GM21390 (cell line): Measurements from ENCODE around the gene MYORG.
A peak's percentile ranks its signal among the peaks of the same experiment; 100 is the strongest.

Experiments used
- ATAC-seq: cut with Tn5 transposase; IDR thresholded peaks from one replicate; pipeline ENCODE4 v1.9.1; 2021; ENCODE audit not compliant: unreplicated experiment

Gene MYORG

DNA sequence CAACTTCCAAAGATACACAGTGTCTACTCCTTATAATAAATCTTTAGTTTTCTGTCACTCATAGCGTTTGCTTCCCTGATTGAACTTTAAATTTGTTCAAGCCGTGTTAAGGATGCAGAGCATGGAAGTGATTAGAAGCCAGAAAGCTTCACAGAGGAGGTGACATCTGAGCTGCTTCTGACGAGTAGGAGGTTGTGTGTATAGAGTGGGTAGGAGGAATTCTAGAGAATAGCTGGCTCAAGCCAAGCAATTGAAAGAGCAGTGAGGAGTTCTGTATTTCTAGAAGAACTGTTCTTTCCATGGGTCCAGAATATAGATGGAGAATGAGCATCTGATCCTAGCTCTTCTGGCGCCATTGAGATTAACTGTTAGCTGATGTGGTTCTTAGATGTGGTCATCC lies 41.3 kb downstream of the MYORG start:
- ATAC-seq = no peak

DNA sequence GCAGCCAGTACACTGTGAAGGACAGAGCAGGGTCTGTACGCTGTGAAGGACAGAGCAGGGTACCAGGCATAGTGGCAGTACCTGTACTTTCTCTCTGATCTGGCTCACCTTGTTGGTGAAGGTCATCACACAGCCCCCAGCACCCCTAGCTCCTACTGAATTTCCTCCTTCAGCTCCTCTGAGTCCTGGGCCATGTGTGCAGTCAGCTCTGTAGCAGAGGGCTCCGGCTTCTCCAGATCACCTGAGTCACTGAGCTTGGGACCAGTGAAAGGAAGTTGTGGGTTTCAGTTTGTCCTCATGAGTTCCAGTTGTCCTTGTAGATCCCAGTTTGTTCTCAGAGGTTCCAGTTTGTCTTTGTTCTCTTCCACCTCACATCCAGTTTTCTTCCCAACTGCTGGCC lies 41.8 kb downstream of the MYORG start:
- ATAC-seq = no peak

DNA sequence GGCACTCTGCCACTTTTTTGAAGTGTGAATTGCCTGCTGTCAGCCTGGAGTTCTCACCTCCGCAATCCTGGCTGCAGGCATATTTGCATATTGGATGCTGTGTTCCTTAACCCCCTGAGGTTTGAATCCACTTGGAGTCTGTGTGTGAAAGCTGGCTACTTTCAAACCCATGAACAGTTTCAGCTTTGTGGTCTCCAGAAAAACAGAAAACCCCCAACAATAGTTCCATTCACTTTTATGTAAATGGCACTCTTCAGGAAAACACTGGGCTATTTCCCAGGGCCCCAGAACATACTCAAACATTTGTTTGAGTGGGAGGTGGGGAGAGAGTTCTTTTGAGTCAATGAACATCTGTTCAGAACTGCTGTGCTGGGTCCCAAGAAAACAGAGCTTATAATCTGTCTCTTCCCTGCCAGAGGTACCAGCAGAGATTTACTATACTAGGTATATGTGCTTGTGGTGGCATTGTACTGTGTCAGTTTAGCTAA lies 42.3 kb downstream of the MYORG start:
- no peak for ATAC-seq

DNA sequence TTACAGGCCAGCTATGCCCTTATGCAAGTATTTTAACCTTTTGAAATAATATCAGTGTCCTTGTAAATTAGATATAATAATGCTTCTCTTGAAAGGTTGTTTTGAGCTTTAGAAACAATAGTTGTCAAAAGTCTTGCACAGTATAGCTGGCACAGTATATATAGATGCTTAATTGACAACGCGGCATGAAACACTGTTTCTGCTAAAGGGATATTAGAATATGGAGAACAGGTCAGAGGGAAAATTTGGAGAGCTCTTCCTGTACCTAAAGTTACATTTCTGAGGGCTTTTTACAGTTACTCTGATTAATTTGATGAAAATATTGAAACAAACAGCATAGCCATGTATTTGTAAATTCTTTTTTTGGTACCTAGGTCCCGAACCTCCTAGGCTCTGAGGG lies 42.9 kb downstream of the MYORG start:
- ATAC-seq = no peak

DNA sequence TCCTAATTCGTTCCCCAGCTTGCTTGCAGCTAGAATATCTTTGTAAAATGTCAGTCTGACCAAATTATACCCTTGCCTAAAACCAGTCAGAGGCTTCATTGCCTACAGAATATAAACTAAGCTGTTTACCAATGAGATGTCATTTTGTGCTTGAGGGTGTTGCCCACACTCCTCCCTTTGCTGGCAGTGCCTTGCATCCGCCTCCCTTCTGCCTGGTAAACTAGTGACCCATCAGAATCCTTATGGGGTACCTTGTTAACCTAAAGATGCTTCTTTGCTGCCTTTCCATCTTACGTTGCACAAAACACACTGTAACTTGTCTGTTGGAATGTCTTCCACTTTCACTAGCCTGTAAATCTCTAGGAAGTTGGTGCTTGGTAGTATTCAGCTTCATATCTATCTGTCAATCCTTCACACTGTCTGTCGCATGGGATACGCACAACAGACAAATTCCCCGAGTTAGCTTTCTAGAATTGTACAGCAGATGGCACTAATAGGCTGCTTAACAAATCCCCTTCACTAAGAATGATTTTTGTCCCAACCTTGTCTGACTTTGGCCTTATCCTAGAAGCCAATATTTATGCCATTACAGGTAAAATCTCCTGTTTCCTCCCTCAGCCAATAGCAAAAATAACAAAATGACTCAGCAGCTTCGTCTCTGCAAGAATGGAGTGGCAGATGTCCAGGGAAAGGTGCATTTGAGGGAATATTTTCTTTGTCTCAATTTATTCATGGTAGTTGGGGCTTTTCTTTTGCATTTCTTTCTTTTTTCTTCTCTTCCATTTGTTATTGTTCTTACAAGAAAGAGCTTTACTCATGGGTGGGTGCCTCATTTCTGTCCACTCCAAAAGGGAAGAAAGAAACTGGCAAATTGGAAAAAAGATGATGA lies 44.4 kb downstream of the MYORG start:
- no peak for ATAC-seq

DNA sequence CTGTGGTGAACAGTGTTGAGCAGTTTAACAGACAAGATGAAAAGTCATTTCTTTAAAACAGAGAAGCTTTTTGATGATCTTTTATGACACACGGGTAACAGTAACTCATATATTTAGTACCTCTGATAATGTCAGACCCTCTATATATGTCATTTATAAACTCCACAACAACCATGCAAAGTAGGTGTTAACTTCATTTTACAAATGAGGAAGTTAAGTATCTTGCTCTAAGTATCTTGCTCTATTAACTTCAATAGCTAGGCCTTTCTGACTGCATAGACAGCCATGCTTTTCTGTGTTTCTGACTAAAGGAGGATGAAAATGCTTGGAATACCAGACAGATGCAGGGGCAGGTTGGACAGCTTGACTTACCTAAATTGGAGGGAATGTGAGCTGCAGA lies 45.5 kb downstream of the MYORG start:
- ATAC-seq = no peak

DNA sequence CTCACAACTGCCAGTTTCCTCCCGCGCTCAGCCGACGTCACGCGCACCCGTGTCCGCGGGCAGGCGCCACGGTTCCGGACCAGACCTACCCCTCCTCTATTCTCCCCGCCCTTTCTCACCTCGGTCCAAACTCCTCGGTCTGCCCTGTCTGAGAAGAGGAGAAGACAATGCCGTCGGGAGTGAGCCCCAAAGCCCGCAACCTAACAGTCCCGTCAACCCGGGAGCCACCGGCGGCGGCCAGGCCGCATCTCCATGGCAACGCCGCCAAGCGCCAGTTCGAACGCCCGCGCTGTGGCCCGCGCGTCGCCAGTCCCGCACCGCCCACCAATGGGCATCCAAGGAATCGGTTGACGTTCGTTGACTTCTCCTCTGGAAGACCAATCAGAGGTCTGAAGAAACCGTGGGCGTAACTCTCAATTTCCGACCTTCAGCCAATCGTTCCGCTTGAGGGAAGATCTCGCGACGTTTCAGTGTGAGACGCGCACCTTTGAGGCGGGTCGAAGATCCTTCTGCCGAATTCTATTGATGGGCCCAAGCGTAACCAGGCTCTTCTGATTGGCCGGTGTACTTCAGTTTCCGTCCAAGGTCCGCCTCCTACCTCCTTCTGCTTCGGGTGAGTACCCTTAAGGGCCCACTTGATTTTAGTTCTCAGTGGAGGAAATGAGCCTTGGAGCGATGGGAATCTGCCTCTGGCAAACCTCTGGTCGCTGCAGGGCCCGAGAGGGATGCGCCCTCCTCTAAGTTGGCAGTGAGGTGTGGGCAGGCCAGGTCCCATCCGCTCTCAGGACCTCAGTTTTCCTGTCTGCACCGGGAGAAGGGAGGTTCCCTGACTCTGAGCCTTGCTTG lies 47.5 kb downstream of the MYORG start, which contains the start of the genes KIF24 and NUDT2:
KIF24 (minus strand) TSS at position 282 of the 846 bp plus-strand sequence. CDS start 17,922 bp downstream, outside the sequence.
NUDT2 (plus strand) TSS at position 583 of the 846 bp plus-strand sequence. CDS start 9,471 bp downstream, outside the sequence.
- peak; percentile 94 for ATAC-seq

DNA sequence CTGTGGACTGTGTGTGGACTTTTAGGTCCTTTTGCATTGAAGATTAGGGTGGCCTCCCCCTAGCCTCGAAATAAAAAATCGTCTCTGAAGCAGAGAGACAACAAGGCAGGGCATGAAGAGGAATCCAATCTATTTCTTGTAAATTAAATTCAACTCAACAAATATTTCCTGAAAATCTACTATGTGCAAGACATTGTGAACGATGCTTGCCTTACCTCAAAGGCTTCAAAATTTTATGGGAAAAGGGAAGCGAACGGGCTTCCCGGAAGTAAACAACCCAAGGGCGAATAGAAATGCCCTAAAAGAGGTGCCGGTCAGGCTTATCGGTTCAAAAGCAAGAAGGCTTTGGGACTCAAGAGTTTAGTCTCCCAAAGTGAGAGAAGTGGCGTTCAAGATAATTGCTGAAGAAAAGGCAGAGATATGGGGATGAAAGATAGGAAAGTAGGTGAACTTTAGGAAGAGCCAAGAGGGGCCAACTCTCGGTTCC lies 48.2 kb downstream of the MYORG start:
- peak; percentile 0 for ATAC-seq

DNA sequence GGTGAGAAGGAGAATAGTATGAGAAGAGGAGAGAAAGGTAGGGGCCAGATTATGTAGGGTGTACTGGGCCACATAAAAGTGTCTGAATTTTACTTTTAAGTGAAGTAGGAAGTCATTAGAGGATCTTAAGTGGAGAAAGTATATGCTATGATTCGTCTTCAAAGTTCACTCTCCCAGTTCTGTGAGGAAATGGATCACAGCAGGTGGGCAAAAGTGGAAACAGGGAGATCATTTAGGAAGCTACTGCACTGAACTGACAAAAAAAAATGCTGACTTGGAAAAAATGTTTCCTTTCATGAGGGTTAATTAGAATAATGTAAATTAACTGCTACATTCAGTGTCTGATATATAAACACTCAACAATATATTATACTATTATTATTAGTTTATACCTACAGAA lies 50.0 kb downstream of the MYORG start:
- no peak for ATAC-seq

DNA sequence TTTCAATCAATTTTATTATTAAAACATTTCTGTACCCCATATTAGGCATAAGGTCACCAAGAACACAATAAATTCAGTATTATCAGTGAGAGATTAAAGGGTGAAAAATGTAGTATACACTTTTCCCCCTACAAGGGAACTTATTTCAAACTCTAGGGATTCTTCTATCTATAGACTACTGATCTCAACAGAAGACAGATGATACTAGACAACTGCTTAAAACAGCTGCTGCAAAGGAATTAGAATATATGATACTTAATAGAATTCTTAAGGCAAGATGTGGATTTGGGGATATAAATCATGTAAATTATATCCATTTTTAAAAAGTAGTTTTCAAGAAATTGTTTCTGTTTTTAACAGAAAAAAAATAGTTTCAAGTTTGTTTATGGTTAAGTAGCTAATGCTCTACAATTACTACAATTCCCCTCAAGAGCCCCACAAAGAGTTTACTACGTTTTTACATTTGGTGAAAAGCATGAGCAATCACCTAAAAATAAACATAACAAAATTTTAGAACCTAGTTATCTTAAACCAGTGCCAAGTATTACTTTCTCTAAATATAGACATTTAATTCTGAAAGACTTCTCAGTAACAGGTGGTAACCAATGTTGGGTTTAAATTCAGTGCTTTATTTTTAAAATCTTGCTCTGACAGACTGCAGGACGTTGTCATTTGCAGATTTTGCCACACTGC lies 53.7 kb downstream of the MYORG start:
- no peak for ATAC-seq

DNA sequence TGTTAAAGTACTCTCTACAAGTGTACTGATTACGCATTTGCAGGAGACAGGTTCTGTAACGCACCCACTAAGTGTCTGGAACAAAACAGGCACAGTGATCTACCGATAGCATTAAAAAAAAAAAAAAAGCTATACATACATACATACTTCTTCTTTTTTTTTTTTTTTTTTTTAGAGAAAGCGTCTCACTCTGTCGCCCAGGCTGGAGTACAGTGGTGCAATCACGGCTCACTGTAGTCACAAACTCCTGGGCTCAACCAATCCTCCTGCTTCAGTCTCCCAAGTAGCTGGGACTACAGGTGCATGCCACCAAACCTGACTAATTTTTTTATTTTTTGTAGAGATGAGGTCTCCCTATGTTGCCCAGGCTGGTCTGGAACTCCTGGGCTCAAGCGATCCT lies 55.2 kb downstream of the MYORG start:
- ATAC-seq = no peak

DNA sequence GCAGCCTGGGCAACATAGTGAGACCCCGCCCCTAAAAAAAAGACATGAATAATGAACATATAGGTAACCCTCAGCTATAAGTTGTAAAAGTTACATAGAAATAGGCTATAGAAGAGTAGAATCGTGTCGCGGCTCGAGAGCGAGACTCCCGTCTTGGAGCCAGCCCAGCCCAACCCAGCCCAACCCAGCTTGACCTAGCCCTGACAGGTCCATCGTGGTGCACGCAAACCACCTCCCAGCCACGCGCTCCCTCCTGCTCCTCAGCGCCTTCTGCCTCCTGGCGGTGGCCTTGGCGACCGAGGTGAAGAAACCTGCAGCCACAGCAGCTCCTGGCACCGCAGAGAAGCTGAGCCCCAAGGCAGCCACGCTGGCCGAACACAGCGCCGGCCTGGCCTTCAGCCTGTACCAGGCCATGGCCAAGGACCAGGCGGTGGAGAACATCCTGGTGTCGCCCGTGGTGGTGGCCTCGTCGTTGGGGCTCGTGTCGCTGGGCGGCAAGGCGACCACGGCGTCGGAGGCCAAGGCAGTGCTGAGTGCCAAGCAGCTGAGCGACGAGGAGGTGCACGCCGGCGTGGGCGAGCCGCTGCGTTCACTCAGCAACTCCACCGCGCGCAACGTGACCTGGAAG lies 58.4 kb downstream of the MYORG start:
- ATAC-seq = no peak

DNA sequence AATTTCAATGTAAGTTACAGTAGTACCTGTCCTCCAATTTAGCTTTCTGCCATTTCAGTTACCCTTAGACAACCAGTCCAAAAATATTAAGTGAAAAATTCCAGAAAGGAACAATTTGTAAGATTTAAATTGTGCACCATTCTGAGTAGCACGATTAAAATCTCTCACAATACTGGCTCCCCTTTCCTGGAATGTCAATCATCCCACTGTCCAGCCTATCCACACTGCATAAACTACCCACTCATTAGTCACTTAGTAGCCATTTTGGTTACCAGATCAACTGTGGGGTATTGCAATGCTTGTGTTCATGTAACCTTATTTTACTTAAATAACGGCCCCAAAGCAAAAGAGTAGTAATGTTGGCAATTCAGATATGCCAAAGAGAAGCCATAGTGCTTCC lies 59.3 kb downstream of the MYORG start:
- ATAC-seq = no peak
